ENCODE results near the gene EPHA10.

DNA sequence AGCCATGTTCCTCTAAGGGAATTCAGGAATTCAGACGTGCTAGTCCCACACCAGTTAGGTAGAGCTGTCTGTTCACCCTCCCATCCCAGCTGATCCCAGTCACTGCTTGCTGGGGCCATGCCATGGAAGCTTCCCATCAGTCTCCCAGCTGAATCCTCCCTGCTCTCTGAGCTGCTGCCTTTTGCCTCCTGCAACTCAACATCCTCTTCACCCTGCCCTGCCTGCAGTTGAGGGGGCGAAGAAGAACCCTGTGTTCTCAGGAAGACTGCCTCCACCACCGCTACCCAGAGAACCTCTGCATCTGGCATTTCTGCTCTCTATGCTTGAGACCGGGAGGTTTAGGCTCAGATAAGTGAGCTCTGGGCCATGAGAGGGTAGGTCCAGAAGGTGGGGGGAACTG, 56.4 kb downstream of the EPHA10 start:
- TF ChIP-seq EZH2 (IDR thresholded peaks at IDR 0.05; ENCODE audit: insufficient read depth, poor library complexity, severe bottlenecking) (no peak), EZH2phosphoT487 (IDR thresholded peaks at IDR 0.05; ENCODE audit: insufficient read depth, low read depth) (no peak)
